HL-60 (cell line): Measurements from ENCODE around the gene P4HA1.

Experiments
- CTCF ChIP-seq: IDR thresholded peaks from one replicate; pipeline ENCODE4 v1.5.1; 2011; ENCODE audit warnings: low read length, control low read depth, inconsistent platforms; ENCODE audit not compliant: insufficient read depth
- POLR2AphosphoS5 ChIP-seq: IDR thresholded peaks from 2 replicates; pipeline ENCODE4 v1.6.1; 2012; ENCODE audit warnings: low read depth

- TF ChIP-seq POLR2AphosphoS5 (no peak), CTCF (no peak)
These were observed 40.0 kb upstream of the P4HA1 start for GRCh38 chr10:73136627-73137026.
